H1 (cell line): ENCODE data around the gene ZDHHC23.

Experiments
- CTCF ChIP-seq, 3 experiments: IDR thresholded peaks; 1 replicate in 2 of 3; 2 replicates in 1 of 3; pipeline versions ENCODE4 v1.5.1 to v1.6.1; 2011; ENCODE audit warnings: low read length in 3 of 3, mild to moderate bottlenecking in 3 of 3, inconsistent platforms in 2 of 3, low read depth in 1 of 3, moderate library complexity in 1 of 3; ENCODE audit not compliant: insufficient read depth in 1 of 3; ENCODE audit errors: control extremely low read depth in 1 of 3
- EP300 ChIP-seq, 2 experiments: IDR thresholded peaks; 1 replicate in 1 of 2; 2 replicates in 1 of 2; pipeline ENCODE4 v1.6.1; 2011 to 2012; ENCODE audit warnings: low read depth in 2 of 2, low read length in 2 of 2, mild to moderate bottlenecking in 2 of 2, borderline replicate concordance in 1 of 2, inconsistent platforms in 1 of 2, moderate library complexity in 1 of 2
- NRF1 ChIP-seq: IDR thresholded peaks from 2 replicates; pipeline ENCODE4 v1.6.1; 2011; ENCODE audit warnings: mild to moderate bottlenecking, low read depth, low read length, improper control_type of control experiment
- POLR2AphosphoS5 ChIP-seq: IDR thresholded peaks from 2 replicates; pipeline ENCODE4 v1.6.1; 2011; ENCODE audit warnings: low read depth, low read length
- RAD21 ChIP-seq, 2 experiments: IDR thresholded peaks in 1 of 2; conservative IDR thresholded peaks in 1 of 2; 2 replicates each; pipeline ENCODE4 v1.6.1; 2011; ENCODE audit warnings: low read depth in 2 of 2, low read length in 2 of 2, improper control_type of control experiment in 1 of 2, inconsistent platforms in 1 of 2, mild to moderate bottlenecking in 1 of 2, moderate library complexity in 1 of 2
- RFX5 ChIP-seq: IDR thresholded peaks from 2 replicates; pipeline ENCODE4 v1.6.1; 2011; ENCODE audit warnings: low read depth, low read length, improper control_type of control experiment, borderline replicate concordance
- RXRA ChIP-seq: IDR thresholded peaks from 2 replicates; pipeline ENCODE4 v1.6.1; 2011; ENCODE audit warnings: low read depth, mild to moderate bottlenecking, low read length, moderate library complexity; ENCODE audit not compliant: insufficient read depth
- SIN3A ChIP-seq, 2 experiments: IDR thresholded peaks in 1 of 2; conservative IDR thresholded peaks in 1 of 2; 2 replicates each; pipeline ENCODE4 v1.6.1; 2011 to 2012; ENCODE audit warnings: low read length in 2 of 2, improper control_type of control experiment in 1 of 2, low read depth in 1 of 2, mild to moderate bottlenecking in 1 of 2
- SIX5 ChIP-seq: IDR thresholded peaks from 2 replicates; pipeline ENCODE4 v1.6.1; 2011; ENCODE audit warnings: mild to moderate bottlenecking, low read depth, low read length

- no peak for TF ChIP-seq CTCF (IDR thresholded peaks at IDR 0.05; ENCODE audit: control extremely low read depth in 1 of 3, insufficient read depth in 1 of 3, low read depth in 1 of 3, low read length in 3 of 3)
- TF ChIP-seq RXRA: no peak
- TF ChIP-seq EP300 (IDR thresholded peaks at IDR 0.05; ENCODE audit: borderline replicate concordance in 1 of 2, low read depth in 2 of 2, low read length in 2 of 2): no peak
- TF ChIP-seq RFX5: no peak
- no peak for TF ChIP-seq POLR2AphosphoS5
- TF ChIP-seq RAD21 (IDR thresholded peaks at IDR 0.05 in 1 of 2, conservative IDR thresholded peaks at IDR 0.05 in 1 of 2; ENCODE audit: low read depth in 2 of 2, low read length in 2 of 2): no peak
- no peak for TF ChIP-seq SIN3A (conservative IDR thresholded peaks at IDR 0.05 in 1 of 2, IDR thresholded peaks at IDR 0.05 in 1 of 2; ENCODE audit: low read depth in 1 of 2, low read length in 2 of 2)
- TF ChIP-seq NRF1: no peak
- TF ChIP-seq SIX5: no peak
Observed at GRCh38 chr3:113977822-113978221, 30.0 kb downstream of the ZDHHC23 start.
